ENCODE results near the gene ZBTB22. TPM values are rescaled to one million over a fixed set of nuclear protein-coding genes. Genes with fewer than 3 reads are reported as not detected.

The ZBTB22 gene
- total RNA-seq, 1 donor = 16.0 TPM

GRCh38 chr6:33335916-33336315 lies 18.4 kb upstream of the ZBTB22 start:
- no peak overlapping the region for H3K4me3 ChIP-seq (ENCODE audit: low read depth, low read length)
- DNase-seq (ENCODE audit: low read depth) = no peak
- TF ChIP-seq CTCF (IDR thresholded peaks at IDR 0.05; ENCODE audit: insufficient read depth, low read depth, low read length) = no peak

- DNase-seq (ENCODE audit: low read depth) = no peak
- no peak for TF ChIP-seq CTCF (IDR thresholded peaks at IDR 0.05; ENCODE audit: insufficient read depth, low read depth, low read length)
- H3K4me3 ChIP-seq (ENCODE audit: low read depth, low read length) = no peak overlapping the region
Observed at GRCh38 chr6:33333666-33334065, 16.1 kb upstream of the ZBTB22 start.

- DNase-seq (ENCODE audit: low read depth) = no peak
- TF ChIP-seq CTCF (IDR thresholded peaks at IDR 0.05; ENCODE audit: insufficient read depth, low read depth, low read length) = no peak
- no peak overlapping the region for H3K4me3 ChIP-seq (ENCODE audit: low read depth, low read length)
Observed at GRCh38 chr6:33330736-33331135, 13.2 kb upstream of the ZBTB22 start.

GRCh38 chr6:33329058-33329457 lies 11.5 kb upstream of the ZBTB22 start:
- no peak for DNase-seq (ENCODE audit: low read depth)

GRCh38 chr6:33324125-33324524 lies 6.6 kb upstream of the ZBTB22 start:
- H3K4me3 ChIP-seq (ENCODE audit: low read depth, low read length) = no peak overlapping the region
- DNase-seq (ENCODE audit: low read depth) = no peak

More at GRCh38 chr6:33329058-33329457, 11.5 kb upstream of the ZBTB22 start:
- H3K4me3 ChIP-seq (ENCODE audit: low read depth, low read length) = no peak overlapping the region
- no peak for TF ChIP-seq CTCF (IDR thresholded peaks at IDR 0.05; ENCODE audit: insufficient read depth, low read depth, low read length)

GRCh38 chr6:33323623-33323948 lies 6.0 kb upstream of the ZBTB22 start:
- DNase-seq (ENCODE audit: low read depth) = no peak
- H3K4me3 ChIP-seq (ENCODE audit: low read depth, low read length) = peak overlapping the region; percentile 79
- no peak for TF ChIP-seq CTCF (IDR thresholded peaks at IDR 0.05; ENCODE audit: insufficient read depth, low read depth, low read length)

More at GRCh38 chr6:33324125-33324524, 6.6 kb upstream of the ZBTB22 start:
- TF ChIP-seq CTCF (IDR thresholded peaks at IDR 0.05; ENCODE audit: insufficient read depth, low read depth, low read length) = no peak

- no peak for TF ChIP-seq CTCF (IDR thresholded peaks at IDR 0.05; ENCODE audit: insufficient read depth, low read depth, low read length)
- peak overlapping the region; percentile 79 for H3K4me3 ChIP-seq (ENCODE audit: low read depth, low read length)
- no peak for DNase-seq (ENCODE audit: low read depth)
Observed at GRCh38 chr6:33321227-33321626, 3.7 kb upstream of the ZBTB22 start.
